Thoracic aorta (tissue), 2 donors: ENCODE data around the gene NEU3. TPM values are rescaled to one million over a fixed set of nuclear protein-coding genes. Genes with fewer than 3 reads are reported as not detected.

ENCODE experiments used
- ATAC-seq: fragments of 150-250 bp; one replicate; pipeline ENCODE4 v1.8.0; 2017; ENCODE audit warnings: low read depth; ENCODE audit not compliant: insufficient number of reproducible peaks, low FRiP score
- DNase-seq: peaks from one replicate; pipeline ENCODE4 v3.0.0-alpha.2; 2020; ENCODE audit warnings: low spot score
- H3K27ac ChIP-seq, 2 donors: fragments of 200-600 bp; sonication (generic); 1 replicate in 1 of 2; 2 replicates in 1 of 2; pipeline ENCODE4 v1.5.1; 2016; ENCODE audit warnings: mild to moderate bottlenecking in 2 of 2, moderate library complexity in 2 of 2
- H3K27me3 ChIP-seq: fragments of 200-600 bp; sonication (generic); replicated peaks from 2 replicates; pipeline ENCODE4 v1.6.0; 2016; ENCODE audit warnings: mild to moderate bottlenecking; ENCODE audit not compliant: insufficient read depth
- H3K36me3 ChIP-seq: fragments of 200-600 bp; sonication (generic); one replicate; pipeline ENCODE4 v1.5.1; 2016
- H3K4me1 ChIP-seq, 2 donors: fragments of 200-600 bp; sonication (generic); 1 replicate in 1 of 2; 2 replicates in 1 of 2; pipeline versions ENCODE4 v1.5.1 to v1.6.0; 2016; ENCODE audit warnings: low read depth in 2 of 2, mild to moderate bottlenecking in 1 of 2; ENCODE audit not compliant: control insufficient read depth in 1 of 2
- H3K4me3 ChIP-seq: fragments of 200-600 bp; sonication (generic); 2 replicates; pipeline ENCODE4 v1.5.1; 2016; ENCODE audit warnings: mild to moderate bottlenecking
- H3K9me3 ChIP-seq: fragments of 200-600 bp; sonication (generic); 2 replicates; pipeline ENCODE4 v1.5.1; 2016
- CTCF ChIP-seq: fragments of 200-600 bp; sonication (generic); IDR thresholded peaks from one replicate; pipeline ENCODE4 v1.5.1; 2019; ENCODE audit warnings: antibody characterized with exemption
- total RNA-seq, 2 donors: library from RNA; depleted of rRNA; stranded (reverse); fragments of >200 nt; gene quantifications; one replicate each; pipeline versions ENCODE4 v1.1.0 to v1.2.3, GENCODE V29; 2016

NEU3 gene
- total RNA-seq, 2 donors from 2014 or later, result 11.9 to 23.3 TPM

DNA sequence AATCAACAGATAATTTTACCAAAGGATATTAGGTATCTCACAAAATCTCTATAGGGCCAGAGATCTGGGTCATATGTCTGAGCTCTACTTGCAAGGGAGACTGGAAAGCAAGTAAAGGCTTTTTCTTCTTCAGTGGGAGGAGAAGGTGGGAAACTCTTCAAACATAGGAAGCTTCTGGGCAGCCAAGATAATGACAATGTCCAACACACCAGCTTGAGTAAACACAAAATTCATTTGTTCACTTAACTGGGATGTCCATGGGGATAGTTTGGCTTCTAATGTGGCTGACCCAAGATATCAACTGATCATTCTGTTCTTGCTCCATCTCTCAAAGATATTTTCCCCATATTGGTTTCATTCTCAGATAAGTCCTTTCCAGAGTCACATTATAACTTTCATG is 70.6 kb downstream of the NEU3 start:
- Histone ChIP-seq H3K27me3 (no peaks in the 10 kb centered on the region), H3K27ac (no peak overlapping the region), H3K9me3 (no peaks in the 10 kb centered on the region), H3K36me3 (no peaks in the 10 kb centered on the region), H3K4me1 (no peaks in the 10 kb centered on the region), H3K4me3 (no peak overlapping the region)
- DNase-seq (no peak), ATAC-seq (no peak)
- no peak for TF ChIP-seq CTCF

- no peak for TF ChIP-seq CTCF
- Histone ChIP-seq H3K4me1 (no peaks in the 10 kb centered on the region), H3K27ac (no peak overlapping the region), H3K4me3 (no peak overlapping the region), H3K9me3 (no peaks in the 10 kb centered on the region), H3K27me3 (no peaks in the 10 kb centered on the region), H3K36me3 (no peaks in the 10 kb centered on the region)
- no peak for ATAC-seq
- no peak for DNase-seq
These were observed 75.1 kb downstream of the NEU3 start for GRCh38 chr11:75063741-75064314.

- ATAC-seq (no peak), DNase-seq (no peak)
- Histone ChIP-seq H3K27me3 (no peaks in the 10 kb centered on the region), H3K9me3 (no peaks in the 10 kb centered on the region), H3K36me3 (no peaks in the 10 kb centered on the region), H3K4me1 (no peaks in the 10 kb centered on the region), H3K27ac (no peak overlapping the region), H3K4me3 (no peak overlapping the region)
- no peak for TF ChIP-seq CTCF
These were observed 77.3 kb downstream of the NEU3 start for GRCh38 chr11:75066061-75066460.

Other genes with a start within 250 kb of the NEU3 start
- gene RNF169, start 240.1 kb upstream of the NEU3 start, total RNA-seq, result 10 to 100 TPM; 22.1 to 30.1 TPM
- 100 to 1,000 TPM in 1 of 2 donors, 10 to 100 TPM in 1; 13.1 to 106 TPM for gene XRRA1, start 39.8 kb upstream of the NEU3 start, total RNA-seq
- gene SPCS2, start 39.7 kb upstream of the NEU3 start, total RNA-seq, result 10 to 100 TPM; 26.7 to 62.3 TPM
- gene OR2AT4, start 107.9 kb downstream of the NEU3 start, total RNA-seq, result not detected
- gene SLCO2B1, start 162.2 kb downstream of the NEU3 start, total RNA-seq, result 100 to 1,000 TPM; 107 to 692 TPM